Mucosa of rectum (tissue), 2 donors: ENCODE results near the gene BAG3.

Experiments
- H3K27ac ChIP-seq, 2 donors: one replicate each; pipeline ENCODE4 v1.7.0; 2013; ENCODE audit warnings: inconsistent platforms in 2 of 2, low read depth in 2 of 2, low read length in 2 of 2
- H3K27me3 ChIP-seq, 2 donors: one replicate each; pipeline ENCODE4 v1.7.0; 2013; ENCODE audit warnings: low read length in 2 of 2; ENCODE audit not compliant: control insufficient read depth in 2 of 2, insufficient read depth in 2 of 2
- H3K36me3 ChIP-seq, 2 donors: one replicate each; pipeline ENCODE4 v1.7.0; 2013; ENCODE audit warnings: low read length in 2 of 2; ENCODE audit not compliant: control insufficient read depth in 2 of 2, insufficient read depth in 2 of 2
- H3K4me1 ChIP-seq, 2 donors: one replicate each; pipeline ENCODE4 v1.7.0; 2013; ENCODE audit warnings: low read length in 2 of 2, mild to moderate bottlenecking in 1 of 2; ENCODE audit not compliant: control insufficient read depth in 2 of 2, insufficient read depth in 2 of 2
- H3K4me3 ChIP-seq, 2 donors: one replicate each; pipeline ENCODE4 v1.7.0; 2013; ENCODE audit warnings: low read length in 2 of 2
- H3K9ac ChIP-seq, 2 donors: one replicate each; pipeline ENCODE4 v1.7.0; 2013; ENCODE audit warnings: low read length in 2 of 2, low read depth in 1 of 2, mild to moderate bottlenecking in 1 of 2
- H3K9me3 ChIP-seq, 2 donors: one replicate each; pipeline ENCODE4 v1.7.0; 2013; ENCODE audit warnings: low read length in 2 of 2; ENCODE audit not compliant: control insufficient read depth in 2 of 2
- donor health status: healthy.
- donor health status: Normal muscosa, but diverticular disease.

BAG3 gene

DNA sequence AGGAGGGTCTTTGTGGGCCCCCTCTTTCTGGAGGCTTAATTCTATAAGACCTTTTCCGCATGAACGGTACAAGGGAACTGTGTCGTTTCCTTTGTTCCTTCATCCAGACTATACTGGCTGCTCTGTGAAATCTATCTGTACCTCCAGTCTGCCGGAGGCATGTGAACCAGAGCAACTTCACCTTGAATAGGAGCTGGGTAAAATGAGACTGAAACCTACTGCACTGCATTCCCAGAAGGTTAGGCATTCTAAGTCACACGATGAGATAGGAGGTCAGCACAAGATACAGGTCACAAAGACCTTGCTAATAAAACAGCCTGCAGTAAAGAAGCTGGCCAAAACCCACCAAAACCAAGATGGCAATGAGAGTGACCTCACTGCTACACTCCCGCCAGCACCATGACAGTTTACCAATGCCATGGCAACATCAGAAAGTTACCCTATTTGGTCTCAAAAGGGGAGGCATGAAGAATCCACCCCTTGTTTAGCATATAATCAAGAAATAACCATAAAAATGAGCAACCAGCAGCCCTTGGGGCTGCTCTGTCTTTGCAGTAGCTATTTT, 37.9 kb downstream of the BAG3 start:
- no peaks in the 10 kb centered on the region for H3K9me3 ChIP-seq
- H3K36me3 ChIP-seq = no peaks in the 10 kb centered on the region
- H3K4me3 ChIP-seq = no peak overlapping the region
- H3K4me1 ChIP-seq = no peaks in the 10 kb centered on the region
- no peaks in the 10 kb centered on the region for H3K27me3 ChIP-seq
- H3K27ac ChIP-seq = no peak overlapping the region
- H3K9ac ChIP-seq = no peak overlapping the region

- Histone ChIP-seq H3K9me3 (no peaks in the 10 kb centered on the region), H3K27ac (no peak overlapping the region), H3K9ac (no peak overlapping the region), H3K27me3 (no peaks in the 10 kb centered on the region), H3K4me1 (no peaks in the 10 kb centered on the region), H3K4me3 (no peak overlapping the region), H3K36me3 (no peaks in the 10 kb centered on the region)
Observed at GRCh38 chr10:119691726-119692125, 40.5 kb downstream of the BAG3 start.

- H3K4me1 ChIP-seq = no peaks in the 10 kb centered on the region
- H3K9me3 ChIP-seq = no peaks in the 10 kb centered on the region
- no peak overlapping the region for H3K4me3 ChIP-seq
- no peaks in the 10 kb centered on the region for H3K27me3 ChIP-seq
- no peak overlapping the region for H3K27ac ChIP-seq
- H3K9ac ChIP-seq = no peak overlapping the region
- no peaks in the 10 kb centered on the region for H3K36me3 ChIP-seq
Observed at GRCh38 chr10:119693262-119693957, 42.2 kb downstream of the BAG3 start.

GRCh38 chr10:119694608-119695007, 43.4 kb downstream of the BAG3 start:
- no peaks in the 10 kb centered on the region for H3K36me3 ChIP-seq
- H3K4me1 ChIP-seq = no peaks in the 10 kb centered on the region
- no peaks in the 10 kb centered on the region for H3K27me3 ChIP-seq
- H3K27ac ChIP-seq = no peak overlapping the region
- H3K9me3 ChIP-seq = no peaks in the 10 kb centered on the region
- H3K9ac ChIP-seq = no peak overlapping the region
- no peak overlapping the region for H3K4me3 ChIP-seq

- H3K9me3 ChIP-seq = no peaks in the 10 kb centered on the region
- no peak overlapping the region for H3K4me3 ChIP-seq
- no peaks in the 10 kb centered on the region for H3K4me1 ChIP-seq
- no peaks in the 10 kb centered on the region for H3K27me3 ChIP-seq
- H3K27ac ChIP-seq = no peak overlapping the region
- H3K9ac ChIP-seq = no peak overlapping the region
- no peaks in the 10 kb centered on the region for H3K36me3 ChIP-seq
Observed at GRCh38 chr10:119700321-119700954, 49.3 kb downstream of the BAG3 start.

GRCh38 chr10:119701861-119702260, 50.7 kb downstream of the BAG3 start:
- no peak overlapping the region for H3K4me3 ChIP-seq
- H3K9me3 ChIP-seq = no peaks in the 10 kb centered on the region
- H3K27ac ChIP-seq = no peak overlapping the region

DNA sequence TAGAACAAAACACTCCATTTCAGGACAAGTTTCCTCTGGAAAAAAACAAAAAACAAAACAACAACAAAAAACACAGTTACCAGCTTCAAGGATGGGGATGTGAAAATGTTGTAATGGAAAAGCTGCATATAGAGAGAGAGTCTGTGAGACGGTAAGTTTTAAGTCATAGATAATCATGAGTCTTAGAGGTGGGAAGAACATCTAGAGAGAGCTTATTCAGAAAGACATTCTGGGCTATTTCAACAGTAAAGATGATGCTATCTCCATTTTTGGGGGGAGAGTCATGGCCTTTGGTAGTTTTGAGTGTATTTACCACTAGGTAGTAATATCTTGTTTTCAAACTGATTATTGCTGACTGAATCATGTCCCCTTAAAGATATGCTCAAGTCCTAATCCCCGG, 51.4 kb downstream of the BAG3 start:
- no peaks in the 10 kb centered on the region for H3K36me3 ChIP-seq
- H3K27me3 ChIP-seq = no peaks in the 10 kb centered on the region
- H3K4me1 ChIP-seq = no peaks in the 10 kb centered on the region
- no peak overlapping the region for H3K9ac ChIP-seq
- H3K4me3 ChIP-seq = no peak overlapping the region
- no peak overlapping the region for H3K27ac ChIP-seq
- no peaks in the 10 kb centered on the region for H3K9me3 ChIP-seq

More at GRCh38 chr10:119701861-119702260, 50.7 kb downstream of the BAG3 start:
- Histone ChIP-seq H3K9ac (peak overlapping the region in 1 of 2 donors; percentile 14), H3K27me3 (no peaks in the 10 kb centered on the region), H3K36me3 (no peaks in the 10 kb centered on the region), H3K4me1 (no peaks in the 10 kb centered on the region)

- Histone ChIP-seq H3K4me3 (no peak overlapping the region), H3K4me1 (no peaks in the 10 kb centered on the region), H3K27me3 (no peaks in the 10 kb centered on the region), H3K27ac (no peak overlapping the region), H3K9ac (no peak overlapping the region), H3K9me3 (no peaks in the 10 kb centered on the region), H3K36me3 (no peaks in the 10 kb centered on the region)
Observed at GRCh38 chr10:119703903-119704508, 52.8 kb downstream of the BAG3 start.

- Histone ChIP-seq H3K4me1 (no peaks in the 10 kb centered on the region), H3K9ac (no peak overlapping the region), H3K9me3 (no peaks in the 10 kb centered on the region), H3K36me3 (no peaks in the 10 kb centered on the region), H3K27ac (peak overlapping the region in 1 of 2 donors; percentile 52), H3K4me3 (no peak overlapping the region), H3K27me3 (no peaks in the 10 kb centered on the region)
Observed at GRCh38 chr10:119705434-119705831, 54.3 kb downstream of the BAG3 start.
